Activated naive CD8-positive, alpha-beta T cell (primary cell): ENCODE results near the gene TMEM231.
"Not testable (repeated sequence)": the region's sequence is repeated elsewhere in the genome, so short reads cannot be mapped to it uniquely, and the experiment has no call there.

Source experiments
- H3K27ac Mint-ChIP-seq: one replicate; pipeline ENCODE4 v1.8.0; 2021; ENCODE audit warnings: mixed read lengths
- H3K27me3 Mint-ChIP-seq: one replicate; pipeline ENCODE4 v1.8.0; 2021; ENCODE audit warnings: mixed read lengths
- H3K36me3 Mint-ChIP-seq: one replicate; pipeline ENCODE4 v1.8.0; 2021; ENCODE audit warnings: mixed read lengths
- H3K4me1 Mint-ChIP-seq: one replicate; pipeline ENCODE4 v1.8.0; 2021; ENCODE audit warnings: low read depth, mixed read lengths
- H3K4me3 Mint-ChIP-seq: one replicate; pipeline ENCODE4 v1.8.0; 2021; ENCODE audit warnings: mild to moderate bottlenecking, mixed read lengths
- H3K9me3 Mint-ChIP-seq: one replicate; pipeline ENCODE4 v1.8.0; 2021; ENCODE audit warnings: low read depth, mixed read lengths

TMEM231 gene

DNA sequence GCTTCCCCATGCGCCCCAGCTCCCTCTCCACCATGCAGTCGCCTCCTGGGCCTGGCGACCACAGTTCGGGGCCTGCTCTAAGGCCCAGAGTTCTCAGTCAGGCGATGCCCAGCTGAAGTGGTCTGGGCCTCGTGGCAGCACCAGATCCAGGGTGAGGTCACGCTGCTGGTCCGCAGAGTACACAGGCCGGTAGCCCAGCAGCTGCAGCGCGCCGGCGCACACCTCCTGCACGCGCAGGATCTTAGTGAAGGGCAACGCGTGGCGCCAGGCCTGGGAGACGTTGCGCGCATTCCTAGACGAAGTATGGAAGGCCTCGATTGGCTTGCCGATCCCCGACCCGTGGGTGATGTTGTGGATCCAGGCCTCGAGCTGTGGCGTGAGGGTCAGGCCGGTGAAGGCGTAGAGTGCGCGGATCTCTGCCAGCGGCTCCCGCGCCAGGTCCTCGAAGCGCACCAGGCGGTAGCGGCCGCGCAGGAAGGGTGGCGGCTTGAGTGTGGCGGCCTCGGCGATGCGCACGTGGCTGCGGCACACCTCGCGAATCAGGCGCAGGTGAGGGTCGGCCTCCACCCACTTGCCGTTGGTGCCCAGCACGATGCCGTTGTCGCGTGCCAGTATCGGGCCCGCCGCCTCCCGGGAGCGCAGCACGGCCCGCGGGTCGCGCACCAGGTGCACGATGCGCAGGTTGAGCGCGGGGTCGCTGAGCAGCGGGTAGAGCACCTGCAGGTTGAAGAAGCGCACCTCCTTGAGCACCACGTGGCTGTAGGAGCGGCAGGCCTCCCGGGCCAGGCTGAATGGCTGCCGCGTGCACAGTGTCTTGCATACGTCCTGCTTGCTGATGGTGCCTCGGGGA, 26.8 kb downstream of the TMEM231 start:
- Mint-ChIP-seq H3K27me3 (no peaks in the 10 kb centered on the region), H3K36me3 (no peaks in the 10 kb centered on the region)

DNA sequence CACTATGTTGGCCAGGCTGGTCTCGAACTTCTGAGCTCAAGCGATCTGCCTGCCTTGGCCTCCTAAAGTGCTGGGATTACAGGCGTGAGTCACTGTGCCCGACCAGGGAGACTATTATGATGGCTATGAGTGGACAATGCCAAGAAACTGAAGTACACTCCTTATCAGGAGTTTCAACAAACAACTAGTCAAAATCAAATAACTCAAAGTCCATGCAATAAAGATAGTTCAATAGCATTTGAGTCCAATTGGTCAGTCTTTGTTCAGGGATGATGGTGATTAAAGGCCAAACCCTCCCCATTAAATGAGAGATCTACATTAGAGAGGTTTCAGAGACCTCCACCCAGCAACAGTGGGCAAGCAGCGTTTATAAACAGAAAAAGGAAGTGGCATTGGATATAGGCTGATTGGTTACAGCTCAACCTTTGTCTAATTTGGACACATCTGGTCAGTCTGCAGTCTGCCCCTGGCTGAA, 28.2 kb downstream of the TMEM231 start:
- no peaks in the 10 kb centered on the region for H3K27me3 Mint-ChIP-seq
- no peak overlapping the region for H3K4me3 Mint-ChIP-seq
- no peaks in the 10 kb centered on the region for H3K4me1 Mint-ChIP-seq
- H3K9me3 Mint-ChIP-seq: no peaks in the 10 kb centered on the region
- no peaks in the 10 kb centered on the region for H3K36me3 Mint-ChIP-seq
- H3K27ac Mint-ChIP-seq: no peak overlapping the region

More for the DNA sequence above, 26.8 kb downstream of the TMEM231 start:
- Mint-ChIP-seq H3K4me3 (no peak overlapping the region), H3K4me1 (no peaks in the 10 kb centered on the region), H3K27ac (no peak overlapping the region), H3K9me3 (no peaks in the 10 kb centered on the region)

DNA sequence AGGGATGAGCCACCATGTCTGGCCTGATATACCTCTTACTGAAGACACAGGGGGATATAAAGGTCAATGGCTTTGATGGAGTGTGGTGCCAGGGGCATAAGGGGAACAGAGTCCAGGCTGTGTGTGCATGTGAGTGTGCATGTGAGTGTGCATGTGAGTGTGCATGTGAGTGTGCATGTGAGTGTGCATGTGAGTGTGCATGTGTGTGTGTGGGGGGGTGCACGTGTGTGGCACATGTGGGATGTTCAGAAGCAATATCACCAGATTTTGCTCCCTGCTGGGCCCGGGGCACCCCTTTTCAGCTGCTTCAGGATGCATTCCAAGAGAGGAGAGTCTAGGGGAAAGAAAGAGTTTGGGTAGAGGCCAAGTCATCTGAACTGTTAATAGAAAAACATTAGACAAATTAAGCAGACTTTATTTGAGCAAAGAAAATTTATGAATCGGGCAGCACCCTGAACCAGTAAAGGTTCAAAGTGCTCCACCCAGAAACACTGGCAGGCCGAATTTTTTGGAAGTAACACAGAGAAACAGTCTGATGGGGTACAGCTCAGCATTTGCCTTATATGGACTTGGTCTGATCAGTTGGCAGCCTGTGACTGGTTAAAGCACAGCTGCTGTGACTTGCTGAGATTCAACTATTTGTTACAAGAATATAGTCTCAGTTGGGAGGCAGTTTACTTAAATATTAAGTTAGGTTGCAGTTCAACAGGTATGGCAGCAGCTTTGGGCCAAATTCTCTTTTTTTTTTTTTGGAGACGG, 29.8 kb downstream of the TMEM231 start:
- no peaks in the 10 kb centered on the region for H3K9me3 Mint-ChIP-seq
- no peak overlapping the region for H3K27ac Mint-ChIP-seq
- H3K4me1 Mint-ChIP-seq: no peaks in the 10 kb centered on the region
- H3K27me3 Mint-ChIP-seq: no peaks in the 10 kb centered on the region
- no peak overlapping the region for H3K4me3 Mint-ChIP-seq
- no peaks in the 10 kb centered on the region for H3K36me3 Mint-ChIP-seq

DNA sequence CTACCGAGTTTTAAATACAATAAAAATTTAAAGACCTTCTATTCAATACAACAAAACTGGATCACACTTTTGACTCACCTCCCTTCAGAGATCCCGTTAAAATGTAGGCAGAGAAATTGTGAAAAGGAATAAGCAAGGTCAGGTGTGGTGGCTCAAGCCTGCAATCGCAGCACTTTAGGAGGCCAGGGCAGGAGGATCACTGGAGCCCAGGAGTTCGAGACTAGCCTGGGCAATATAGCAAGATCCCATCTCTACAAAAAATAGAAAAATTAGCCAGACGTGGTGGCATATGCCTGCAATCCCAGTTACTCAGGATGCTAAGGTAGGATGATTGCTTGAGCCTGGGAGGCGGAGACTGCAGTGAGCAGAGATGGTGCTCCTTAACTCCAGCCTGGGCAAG, 36.9 kb downstream of the TMEM231 start:
- Mint-ChIP-seq H3K27ac (no peak overlapping the region), H3K27me3 (no peaks in the 10 kb centered on the region), H3K4me1 (peaks cover 8% of the 10 kb centered on the region), H3K4me3 (no peak overlapping the region), H3K9me3 (no peaks in the 10 kb centered on the region), H3K36me3 (no peaks in the 10 kb centered on the region)

DNA sequence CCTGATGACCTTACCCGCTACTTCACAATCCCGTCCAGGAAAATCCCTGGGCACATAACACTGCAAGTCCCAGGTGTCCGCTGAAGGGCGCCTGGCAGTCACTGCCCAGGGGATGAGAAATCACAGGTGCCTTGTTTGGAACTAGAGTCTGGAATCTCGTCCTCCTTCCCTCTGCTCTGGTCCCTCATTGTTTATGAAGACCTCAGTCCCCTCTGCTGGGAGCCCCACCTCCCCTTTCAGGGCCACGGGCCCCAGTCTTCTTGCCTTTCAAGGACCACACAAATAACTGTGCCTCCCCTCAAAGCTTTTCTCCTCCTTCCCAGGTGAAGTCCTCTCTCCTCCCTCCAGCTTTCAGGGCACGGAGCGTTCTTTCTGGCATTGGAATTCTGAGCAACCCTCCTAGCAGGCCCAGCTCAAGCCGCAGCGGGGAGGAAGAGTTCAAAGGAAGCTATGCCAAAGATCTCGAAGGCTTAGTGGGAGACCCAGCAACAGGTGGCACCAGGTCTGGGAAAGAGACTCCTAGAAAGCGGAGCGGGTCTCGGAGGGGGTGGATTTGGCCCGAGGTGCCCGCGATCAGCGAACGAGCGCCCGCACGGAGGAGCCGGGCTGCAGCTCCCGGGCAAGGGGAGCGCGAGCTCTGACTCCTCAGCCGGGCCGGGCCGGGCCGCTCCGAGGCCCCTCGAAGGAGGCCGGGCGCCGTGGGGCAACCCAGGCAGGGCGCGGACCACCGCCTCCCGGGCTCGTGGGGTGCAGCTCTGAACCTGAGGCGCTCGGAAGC, 39.7 kb downstream of the TMEM231 start:
- not testable (repeated sequence) for H3K9me3 Mint-ChIP-seq, H3K27me3 Mint-ChIP-seq

DNA sequence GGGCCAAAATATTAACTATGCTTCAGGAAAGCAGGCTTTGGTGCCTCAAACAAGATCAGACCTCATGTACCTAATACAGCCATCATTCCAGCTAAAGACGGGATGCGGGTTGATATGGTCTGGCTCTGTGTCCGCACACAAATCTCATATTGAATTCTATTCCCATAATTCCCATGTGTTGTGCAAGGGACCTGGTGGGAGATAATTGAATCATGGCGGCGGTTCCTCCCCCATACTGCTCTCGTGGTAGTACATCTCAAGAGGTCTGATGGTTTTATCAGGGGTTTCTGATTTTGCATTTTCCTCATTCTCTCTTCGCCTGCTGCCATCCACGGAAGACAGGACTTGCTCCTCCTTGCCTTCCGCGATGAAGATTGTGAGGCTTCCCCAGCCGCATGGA, 41.8 kb downstream of the TMEM231 start:
- no peak overlapping the region for H3K4me3 Mint-ChIP-seq

More for the DNA sequence above, 39.7 kb downstream of the TMEM231 start:
- not testable (repeated sequence) for H3K36me3 Mint-ChIP-seq, H3K4me1 Mint-ChIP-seq
- Mint-ChIP-seq H3K4me3 (peak overlapping the region; percentile 82), H3K27ac (peak overlapping the region; percentile 41)

DNA sequence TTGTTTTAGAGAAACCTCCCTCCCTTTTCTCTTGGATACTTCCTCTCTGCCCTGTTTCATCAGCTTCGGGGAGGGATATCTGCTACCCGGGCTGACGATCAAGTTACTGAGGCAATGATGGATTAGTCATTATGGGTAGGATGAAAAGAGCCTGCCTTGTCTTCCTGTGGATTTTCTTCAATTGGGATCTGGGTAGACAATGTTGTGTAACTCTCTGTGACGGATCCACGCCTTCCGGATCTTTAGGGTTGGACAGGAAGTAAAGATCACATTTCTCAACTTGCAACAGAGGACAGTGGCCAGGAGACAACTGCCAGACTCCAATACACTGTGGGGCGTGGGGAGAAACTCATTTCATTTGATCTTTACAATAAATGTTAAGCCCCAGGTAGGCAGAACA, 49.5 kb downstream of the TMEM231 start:
- H3K4me3 Mint-ChIP-seq: no peak overlapping the region
- no peaks in the 10 kb centered on the region for H3K36me3 Mint-ChIP-seq
- H3K27me3 Mint-ChIP-seq: peaks cover 5% of the 10 kb centered on the region
- H3K27ac Mint-ChIP-seq: no peak overlapping the region
- no peaks in the 10 kb centered on the region for H3K4me1 Mint-ChIP-seq
- H3K9me3 Mint-ChIP-seq: no peaks in the 10 kb centered on the region

More for the DNA sequence above, 41.8 kb downstream of the TMEM231 start:
- Mint-ChIP-seq H3K27me3 (no peaks in the 10 kb centered on the region), H3K4me1 (peaks cover 8% of the 10 kb centered on the region), H3K36me3 (no peaks in the 10 kb centered on the region), H3K9me3 (no peaks in the 10 kb centered on the region), H3K27ac (no peak overlapping the region)

DNA sequence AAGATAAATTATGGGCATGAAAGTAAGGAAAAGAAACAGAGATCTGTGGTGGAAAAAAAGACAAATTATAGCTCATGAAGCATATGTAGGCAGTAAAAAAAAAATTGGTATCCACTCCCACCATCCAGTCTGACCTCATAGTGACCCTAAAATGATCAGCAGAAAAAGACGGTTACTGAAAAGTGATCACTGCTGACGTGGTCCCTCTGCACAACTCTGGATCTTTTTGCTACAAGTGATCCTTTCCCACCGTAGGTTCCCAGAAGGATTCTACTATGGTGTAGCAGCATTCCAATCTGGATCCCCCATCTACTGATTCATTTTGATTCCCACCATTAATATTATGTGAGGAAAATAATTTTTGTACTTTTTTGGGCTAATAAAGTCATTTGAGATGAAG, 49.9 kb downstream of the TMEM231 start:
- Mint-ChIP-seq H3K4me3 (no peak overlapping the region), H3K27ac (no peak overlapping the region), H3K9me3 (no peaks in the 10 kb centered on the region), H3K27me3 (peaks cover 5% of the 10 kb centered on the region), H3K36me3 (no peaks in the 10 kb centered on the region), H3K4me1 (no peaks in the 10 kb centered on the region)

DNA sequence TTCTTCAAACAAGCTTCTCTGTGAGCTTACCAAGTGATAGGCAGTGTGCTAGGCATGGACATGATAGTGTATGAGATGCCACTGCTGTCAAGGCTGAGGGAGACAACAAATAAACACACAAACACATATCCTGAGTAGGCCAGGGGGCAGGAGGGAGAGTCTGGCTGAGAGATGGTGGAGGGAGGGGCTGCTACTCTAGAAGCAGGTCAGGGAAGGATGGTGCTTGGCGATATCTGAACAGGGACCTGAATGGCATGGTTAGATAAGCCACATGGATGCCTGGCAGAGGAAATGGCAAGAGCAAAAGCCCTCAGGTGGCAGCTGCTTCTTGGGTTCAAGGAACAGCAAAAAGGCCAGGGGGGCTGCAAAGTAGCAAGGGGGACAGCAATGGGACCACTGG, 52.3 kb downstream of the TMEM231 start:
- Mint-ChIP-seq H3K4me3 (no peak overlapping the region), H3K27me3 (peaks cover 5% of the 10 kb centered on the region), H3K27ac (no peak overlapping the region), H3K36me3 (no peaks in the 10 kb centered on the region), H3K9me3 (no peaks in the 10 kb centered on the region), H3K4me1 (no peaks in the 10 kb centered on the region)

DNA sequence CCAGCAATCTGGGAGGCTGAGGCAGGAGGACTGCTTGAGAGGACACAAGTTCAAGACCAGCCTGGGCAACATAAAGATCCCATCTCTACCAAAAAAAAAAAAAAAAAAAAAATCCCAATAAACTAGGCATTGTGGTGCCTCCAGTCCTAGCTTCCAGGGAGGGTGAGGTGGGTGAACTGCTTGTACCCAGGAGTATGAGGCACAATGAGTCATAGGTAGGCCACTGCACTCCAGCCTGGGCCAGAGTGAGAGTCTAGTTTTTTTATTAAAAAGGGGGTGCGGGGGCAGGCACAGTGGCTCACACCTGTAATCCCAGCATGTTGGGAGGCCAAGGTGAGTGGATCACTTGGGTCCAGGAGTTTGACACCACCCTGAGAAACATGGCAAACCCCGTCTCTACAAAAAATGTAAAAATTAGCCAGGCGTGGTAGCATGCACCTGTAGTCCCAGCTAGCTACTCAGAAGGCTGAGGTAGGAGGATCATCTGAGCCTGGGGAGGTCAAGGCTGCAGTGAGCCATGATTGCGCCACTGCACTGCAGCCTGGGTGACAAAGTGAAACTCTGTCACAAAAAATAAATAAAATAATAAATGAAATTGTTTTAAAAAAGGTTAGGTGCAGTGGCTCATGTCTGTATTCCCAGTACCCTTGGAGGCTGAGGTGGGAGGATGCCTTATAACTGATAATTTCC, 53.0 kb downstream of the TMEM231 start:
- H3K27ac Mint-ChIP-seq: no peak overlapping the region
- H3K36me3 Mint-ChIP-seq: no peaks in the 10 kb centered on the region
- peaks cover 5% of the 10 kb centered on the region for H3K27me3 Mint-ChIP-seq
- H3K9me3 Mint-ChIP-seq: no peaks in the 10 kb centered on the region
- no peaks in the 10 kb centered on the region for H3K4me1 Mint-ChIP-seq
- no peak overlapping the region for H3K4me3 Mint-ChIP-seq

DNA sequence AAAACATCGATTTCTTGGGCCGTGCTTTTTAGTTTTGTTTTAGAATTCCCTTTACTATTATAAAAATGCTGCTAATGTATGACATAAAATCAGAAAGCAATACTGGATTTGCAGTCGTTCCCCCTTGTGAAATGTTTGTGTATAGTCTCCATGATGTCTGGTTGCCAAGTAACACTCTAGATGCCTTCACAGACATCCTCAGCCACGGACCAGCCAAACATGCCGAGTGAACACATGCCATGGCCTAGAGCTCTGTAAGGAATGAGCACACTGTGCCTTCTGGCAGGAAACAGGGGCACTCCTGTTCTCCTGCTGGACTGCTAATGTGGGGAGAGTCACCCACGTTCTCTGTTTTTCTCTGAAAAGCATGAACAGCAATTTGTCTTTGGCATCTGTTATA, 54.2 kb downstream of the TMEM231 start:
- not testable (repeated sequence) for H3K4me3 Mint-ChIP-seq, H3K27ac Mint-ChIP-seq, H3K4me1 Mint-ChIP-seq, H3K36me3 Mint-ChIP-seq, H3K9me3 Mint-ChIP-seq, H3K27me3 Mint-ChIP-seq

DNA sequence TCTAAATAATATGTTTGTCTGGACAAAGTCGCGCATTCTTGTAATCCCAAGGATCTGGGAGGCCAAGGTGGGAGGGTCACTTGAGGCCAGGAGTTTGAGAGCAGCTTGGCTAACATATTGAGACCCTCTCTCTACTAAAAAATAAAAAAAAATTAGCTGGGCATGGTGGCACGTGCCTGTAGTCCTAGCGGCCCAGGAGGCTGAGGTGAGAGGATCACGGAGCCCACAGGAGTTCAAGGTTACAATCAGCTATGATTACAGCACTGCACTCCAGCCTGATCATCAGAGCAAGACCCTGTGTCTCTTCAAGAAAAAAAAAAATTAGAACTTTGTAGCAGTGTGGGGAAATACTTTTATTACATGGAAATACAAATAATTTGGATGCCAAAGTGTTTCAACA, 54.7 kb downstream of the TMEM231 start:
- peaks cover 4% of the 10 kb centered on the region for H3K27me3 Mint-ChIP-seq
- H3K4me3 Mint-ChIP-seq: no peak overlapping the region
- H3K27ac Mint-ChIP-seq: no peak overlapping the region
- H3K9me3 Mint-ChIP-seq: no peaks in the 10 kb centered on the region
- H3K36me3 Mint-ChIP-seq: no peaks in the 10 kb centered on the region
- H3K4me1 Mint-ChIP-seq: no peaks in the 10 kb centered on the region

DNA sequence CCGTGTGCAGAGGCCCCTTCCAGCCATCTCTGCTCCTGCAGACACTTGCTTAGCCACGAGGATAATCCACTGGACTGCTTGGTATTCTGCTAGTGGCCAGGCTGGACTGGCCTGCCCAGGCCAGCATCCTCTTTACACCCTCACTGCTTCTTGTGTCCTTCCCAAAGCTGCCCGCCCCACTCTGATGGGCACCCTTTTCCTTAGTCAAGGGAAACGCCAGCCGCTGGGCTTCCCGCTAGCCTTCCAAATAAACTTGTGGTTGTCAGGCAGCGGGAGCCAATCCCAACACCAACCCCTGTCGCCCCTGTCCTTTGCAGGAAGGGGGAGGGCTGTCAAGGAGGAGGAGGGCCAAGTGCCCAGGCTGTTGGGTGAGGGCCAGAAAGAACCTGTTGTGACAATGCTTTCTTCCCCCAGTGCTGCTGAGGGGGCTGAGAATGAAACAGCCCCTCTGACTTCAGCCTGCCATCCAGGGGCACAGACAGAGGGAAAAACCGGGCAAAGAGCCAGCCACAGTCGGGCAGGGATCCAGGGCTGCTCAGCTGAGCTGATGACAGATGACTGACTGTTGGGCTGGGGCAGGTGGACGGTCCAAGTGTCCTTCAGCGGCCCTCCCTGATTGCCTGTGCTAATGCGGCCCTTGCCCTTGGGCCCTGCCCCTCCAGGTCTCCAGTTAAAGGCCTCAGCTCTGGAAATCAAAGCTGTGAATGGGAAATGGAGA, 57.3 kb downstream of the TMEM231 start:
- H3K4me3 Mint-ChIP-seq, H3K9me3 Mint-ChIP-seq, H3K36me3 Mint-ChIP-seq, H3K27ac Mint-ChIP-seq, H3K27me3 Mint-ChIP-seq, H3K4me1 Mint-ChIP-seq: not testable (repeated sequence)

DNA sequence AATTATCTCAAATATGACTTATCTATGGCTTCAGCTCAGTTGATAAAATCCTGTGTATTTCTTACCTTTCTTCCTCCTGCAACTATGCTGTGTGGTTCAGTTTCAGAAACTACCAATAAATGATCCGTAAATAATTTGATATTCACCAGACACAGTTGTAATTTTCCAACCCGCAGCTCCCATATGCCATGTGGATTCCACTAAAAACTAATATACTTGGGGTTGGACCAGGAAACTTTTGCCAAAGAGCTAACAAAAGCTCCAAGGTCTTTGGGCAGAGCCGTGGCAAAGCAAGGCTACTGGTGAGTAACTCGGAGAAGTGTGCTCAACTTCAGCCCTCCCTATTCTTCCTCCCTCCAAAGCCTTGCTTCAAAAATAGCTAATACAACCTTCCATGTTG, 58.5 kb downstream of the TMEM231 start:
- peaks cover 17% of the 10 kb centered on the region for H3K27me3 Mint-ChIP-seq
- H3K4me1 Mint-ChIP-seq: peaks cover 8% of the 10 kb centered on the region
- H3K27ac Mint-ChIP-seq: no peak overlapping the region
- H3K4me3 Mint-ChIP-seq: no peak overlapping the region
- no peaks in the 10 kb centered on the region for H3K36me3 Mint-ChIP-seq
- H3K9me3 Mint-ChIP-seq: no peaks in the 10 kb centered on the region
